ENCODE results near the gene ERICH3. TPM values are rescaled to one million over a fixed set of nuclear protein-coding genes. Genes with fewer than 3 reads are reported as not detected.

ERICH3 gene
- total and polyA plus RNA-seq, 4 donors, result 0.04 to 0.08 (median 0.05) TPM

DNA sequence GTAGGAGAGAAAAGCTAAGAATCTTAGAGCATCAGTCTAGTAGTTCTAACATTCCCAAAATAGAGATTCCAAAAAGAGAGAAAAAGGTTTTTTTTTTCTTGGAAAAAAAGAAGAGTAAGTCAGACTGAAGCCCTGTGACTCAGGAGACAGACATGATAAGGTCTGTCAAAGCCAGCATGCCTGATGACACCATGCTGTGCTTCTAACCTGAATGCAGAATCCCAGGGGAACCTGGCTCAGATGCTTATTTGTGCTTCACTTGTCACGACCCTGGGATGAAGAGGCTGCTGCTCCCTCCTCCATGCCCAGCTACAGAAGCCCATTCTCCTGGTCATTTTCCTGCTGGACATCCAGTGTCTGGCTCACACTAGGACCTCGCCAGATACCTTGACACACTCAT lies 44.3 kb downstream of the ERICH3 start:
- no peak for DNase-seq (ENCODE audit: low spot score)
- Histone ChIP-seq H3K27me3 (ENCODE audit: control insufficient read depth in 4 of 4, insufficient read depth in 4 of 4, low read length in 3 of 4) (no peaks in the 10 kb centered on the region), H3K4me3 (ENCODE audit: low read depth in 1 of 3, low read length in 3 of 3) (no peak overlapping the region), H3K4me1 (ENCODE audit: control insufficient read depth in 4 of 4, insufficient read depth in 4 of 4, low read length in 3 of 4) (no peaks in the 10 kb centered on the region), H3K36me3 (ENCODE audit: control insufficient read depth in 4 of 4, insufficient read depth in 3 of 4, low read depth in 1 of 4, low read length in 3 of 4) (no peaks in the 10 kb centered on the region), H3K27ac (ENCODE audit: low read depth in 1 of 2, low read length in 2 of 2) (no peak overlapping the region), H3K9me3 (ENCODE audit: control insufficient read depth in 4 of 4, low read length in 3 of 4) (no peaks in the 10 kb centered on the region), H3K9ac (ENCODE audit: low read depth in 1 of 2, low read length in 2 of 2) (no peak overlapping the region)
- WGBS, result 58% methylated on average over 2 of the region's 2 CpGs
- no peak for TF ChIP-seq HNF4G (IDR thresholded peaks at IDR 0.05)

DNA sequence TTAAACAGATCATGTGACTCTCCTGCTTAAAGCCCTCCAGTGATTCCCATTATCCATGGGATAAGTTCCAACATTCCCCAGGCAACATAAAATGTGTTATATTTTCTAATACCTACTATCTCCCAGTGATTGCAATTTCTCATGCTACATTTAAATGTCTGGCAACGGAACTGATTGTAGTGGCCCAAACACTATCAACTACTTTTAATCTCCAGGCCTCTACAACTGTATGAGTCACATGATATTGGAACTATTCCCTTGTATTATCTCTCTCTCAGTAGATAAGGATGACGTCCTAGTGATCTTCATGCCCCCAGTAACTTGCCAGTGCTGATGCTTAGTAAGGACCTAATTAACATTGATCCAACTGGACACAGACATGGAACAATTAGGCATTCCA lies 49.9 kb downstream of the ERICH3 start:
- H3K9me3 ChIP-seq (ENCODE audit: control insufficient read depth in 4 of 4, low read length in 3 of 4), result no peaks in the 10 kb centered on the region
- TF ChIP-seq YY1 (IDR thresholded peaks at IDR 0.05), result no peak
- TF ChIP-seq, protein P1, sequence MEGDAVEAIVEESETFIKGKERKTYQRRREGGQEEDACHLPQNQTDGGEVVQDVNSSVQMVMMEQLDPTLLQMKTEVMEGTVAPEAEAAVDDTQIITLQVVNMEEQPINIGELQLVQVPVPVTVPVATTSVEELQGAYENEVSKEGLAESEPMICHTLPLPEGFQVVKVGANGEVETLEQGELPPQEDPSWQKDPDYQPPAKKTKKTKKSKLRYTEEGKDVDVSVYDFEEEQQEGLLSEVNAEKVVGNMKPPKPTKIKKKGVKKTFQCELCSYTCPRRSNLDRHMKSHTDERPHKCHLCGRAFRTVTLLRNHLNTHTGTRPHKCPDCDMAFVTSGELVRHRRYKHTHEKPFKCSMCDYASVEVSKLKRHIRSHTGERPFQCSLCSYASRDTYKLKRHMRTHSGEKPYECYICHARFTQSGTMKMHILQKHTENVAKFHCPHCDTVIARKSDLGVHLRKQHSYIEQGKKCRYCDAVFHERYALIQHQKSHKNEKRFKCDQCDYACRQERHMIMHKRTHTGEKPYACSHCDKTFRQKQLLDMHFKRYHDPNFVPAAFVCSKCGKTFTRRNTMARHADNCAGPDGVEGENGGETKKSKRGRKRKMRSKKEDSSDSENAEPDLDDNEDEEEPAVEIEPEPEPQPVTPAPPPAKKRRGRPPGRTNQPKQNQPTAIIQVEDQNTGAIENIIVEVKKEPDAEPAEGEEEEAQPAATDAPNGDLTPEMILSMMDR (IDR thresholded peaks at IDR 0.05; ENCODE audit: low read depth, low read length, missing input control), result no peak
- no peak for TF ChIP-seq SP1 (IDR thresholded peaks at IDR 0.05)
- TF ChIP-seq RAD21 (IDR thresholded peaks at IDR 0.05), result no peak
- no peak for TF ChIP-seq FOXA1 (IDR thresholded peaks at IDR 0.05)
- TF ChIP-seq RXRA (IDR thresholded peaks at IDR 0.05), result no peak
- TF ChIP-seq NR2F2 (IDR thresholded peaks at IDR 0.05), result no peak
- TF ChIP-seq, protein P2, sequence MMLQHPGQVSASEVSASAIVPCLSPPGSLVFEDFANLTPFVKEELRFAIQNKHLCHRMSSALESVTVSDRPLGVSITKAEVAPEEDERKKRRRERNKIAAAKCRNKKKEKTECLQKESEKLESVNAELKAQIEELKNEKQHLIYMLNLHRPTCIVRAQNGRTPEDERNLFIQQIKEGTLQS (IDR thresholded peaks at IDR 0.05), result no peak
- TF ChIP-seq, protein P3, sequence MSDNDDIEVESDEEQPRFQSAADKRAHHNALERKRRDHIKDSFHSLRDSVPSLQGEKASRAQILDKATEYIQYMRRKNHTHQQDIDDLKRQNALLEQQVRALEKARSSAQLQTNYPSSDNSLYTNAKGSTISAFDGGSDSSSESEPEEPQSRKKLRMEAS (IDR thresholded peaks at IDR 0.05), result no peak
- TF ChIP-seq, protein P4, sequence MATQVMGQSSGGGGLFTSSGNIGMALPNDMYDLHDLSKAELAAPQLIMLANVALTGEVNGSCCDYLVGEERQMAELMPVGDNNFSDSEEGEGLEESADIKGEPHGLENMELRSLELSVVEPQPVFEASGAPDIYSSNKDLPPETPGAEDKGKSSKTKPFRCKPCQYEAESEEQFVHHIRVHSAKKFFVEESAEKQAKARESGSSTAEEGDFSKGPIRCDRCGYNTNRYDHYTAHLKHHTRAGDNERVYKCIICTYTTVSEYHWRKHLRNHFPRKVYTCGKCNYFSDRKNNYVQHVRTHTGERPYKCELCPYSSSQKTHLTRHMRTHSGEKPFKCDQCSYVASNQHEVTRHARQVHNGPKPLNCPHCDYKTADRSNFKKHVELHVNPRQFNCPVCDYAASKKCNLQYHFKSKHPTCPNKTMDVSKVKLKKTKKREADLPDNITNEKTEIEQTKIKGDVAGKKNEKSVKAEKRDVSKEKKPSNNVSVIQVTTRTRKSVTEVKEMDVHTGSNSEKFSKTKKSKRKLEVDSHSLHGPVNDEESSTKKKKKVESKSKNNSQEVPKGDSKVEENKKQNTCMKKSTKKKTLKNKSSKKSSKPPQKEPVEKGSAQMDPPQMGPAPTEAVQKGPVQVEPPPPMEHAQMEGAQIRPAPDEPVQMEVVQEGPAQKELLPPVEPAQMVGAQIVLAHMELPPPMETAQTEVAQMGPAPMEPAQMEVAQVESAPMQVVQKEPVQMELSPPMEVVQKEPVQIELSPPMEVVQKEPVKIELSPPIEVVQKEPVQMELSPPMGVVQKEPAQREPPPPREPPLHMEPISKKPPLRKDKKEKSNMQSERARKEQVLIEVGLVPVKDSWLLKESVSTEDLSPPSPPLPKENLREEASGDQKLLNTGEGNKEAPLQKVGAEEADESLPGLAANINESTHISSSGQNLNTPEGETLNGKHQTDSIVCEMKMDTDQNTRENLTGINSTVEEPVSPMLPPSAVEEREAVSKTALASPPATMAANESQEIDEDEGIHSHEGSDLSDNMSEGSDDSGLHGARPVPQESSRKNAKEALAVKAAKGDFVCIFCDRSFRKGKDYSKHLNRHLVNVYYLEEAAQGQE (IDR thresholded peaks at IDR 0.05), result no peak
- no peak for TF ChIP-seq HNF4A (conservative IDR thresholded peaks at IDR 0.05)
- TF ChIP-seq HNF4G (IDR thresholded peaks at IDR 0.05), result no peak
- TF ChIP-seq, protein P5, sequence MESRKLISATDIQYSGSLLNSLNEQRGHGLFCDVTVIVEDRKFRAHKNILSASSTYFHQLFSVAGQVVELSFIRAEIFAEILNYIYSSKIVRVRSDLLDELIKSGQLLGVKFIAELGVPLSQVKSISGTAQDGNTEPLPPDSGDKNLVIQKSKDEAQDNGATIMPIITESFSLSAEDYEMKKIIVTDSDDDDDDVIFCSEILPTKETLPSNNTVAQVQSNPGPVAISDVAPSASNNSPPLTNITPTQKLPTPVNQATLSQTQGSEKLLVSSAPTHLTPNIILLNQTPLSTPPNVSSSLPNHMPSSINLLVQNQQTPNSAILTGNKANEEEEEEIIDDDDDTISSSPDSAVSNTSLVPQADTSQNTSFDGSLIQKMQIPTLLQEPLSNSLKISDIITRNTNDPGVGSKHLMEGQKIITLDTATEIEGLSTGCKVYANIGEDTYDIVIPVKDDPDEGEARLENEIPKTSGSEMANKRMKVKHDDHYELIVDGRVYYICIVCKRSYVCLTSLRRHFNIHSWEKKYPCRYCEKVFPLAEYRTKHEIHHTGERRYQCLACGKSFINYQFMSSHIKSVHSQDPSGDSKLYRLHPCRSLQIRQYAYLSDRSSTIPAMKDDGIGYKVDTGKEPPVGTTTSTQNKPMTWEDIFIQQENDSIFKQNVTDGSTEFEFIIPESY (IDR thresholded peaks at IDR 0.05), result no peak
- no peak for TF ChIP-seq EGR1 (IDR thresholded peaks at IDR 0.05; ENCODE audit: low read depth in 2 of 2)
- TF ChIP-seq JUND (IDR thresholded peaks at IDR 0.05), result no peak
- no peak for TF ChIP-seq GABPA (IDR thresholded peaks at IDR 0.05 in 1 of 2, conservative IDR thresholded peaks at IDR 0.05 in 1 of 2)
- no peak overlapping the region for H3K4me3 ChIP-seq (ENCODE audit: low read depth in 1 of 3, low read length in 3 of 3)
- H3K27me3 ChIP-seq (ENCODE audit: control insufficient read depth in 4 of 4, insufficient read depth in 4 of 4, low read length in 3 of 4), result no peaks in the 10 kb centered on the region
- no peaks in the 10 kb centered on the region for H3K36me3 ChIP-seq (ENCODE audit: control insufficient read depth in 4 of 4, insufficient read depth in 3 of 4, low read depth in 1 of 4, low read length in 3 of 4)
- H3K27ac ChIP-seq (ENCODE audit: low read depth in 1 of 2, low read length in 2 of 2), result no peak overlapping the region
- H3K9ac ChIP-seq (ENCODE audit: low read depth in 1 of 2, low read length in 2 of 2), result no peak overlapping the region
- DNase-seq (ENCODE audit: low spot score), result no peak
- 72% methylated on average over 2 of the region's 2 CpGs for WGBS
- H3K4me1 ChIP-seq (ENCODE audit: control insufficient read depth in 4 of 4, insufficient read depth in 4 of 4, low read length in 3 of 4), result no peaks in the 10 kb centered on the region

Measured in liver (tissue), 9 donors.